22Rv1 (cell line): ENCODE measurements around the gene C10orf62.

Experiments
- H3K27ac ChIP-seq: fragments of 450-650 bp; 2 replicates; pipeline ENCODE4 v1.5.1; 2017
- CTCF ChIP-seq: fragments of 450-650 bp; IDR thresholded peaks from 2 replicates; pipeline ENCODE4 v1.5.1; 2017; ENCODE audit warnings: mild to moderate bottlenecking
- ZFX ChIP-seq: fragments of 450-650 bp; IDR thresholded peaks from 2 replicates; pipeline ENCODE4 v1.6.1; 2017; ENCODE audit warnings: antibody characterized with exemption, borderline replicate concordance

The C10orf62 gene

GRCh38 chr10:97563337-97563736, 26.2 kb upstream of the C10orf62 start:
- TF ChIP-seq ZFX (no peak), CTCF (no peak)
- H3K27ac ChIP-seq, result no peak overlapping the region

GRCh38 chr10:97564776-97565175, 24.7 kb upstream of the C10orf62 start:
- no peak for TF ChIP-seq ZFX
- TF ChIP-seq CTCF, result no peak
- no peak overlapping the region for H3K27ac ChIP-seq

- H3K27ac ChIP-seq, result no peak overlapping the region
These were observed 23.1 kb upstream of the C10orf62 start for GRCh38 chr10:97566336-97566996.

GRCh38 chr10:97567891-97568290, 21.6 kb upstream of the C10orf62 start:
- TF ChIP-seq ZFX (no peak), CTCF (no peak)
- no peak overlapping the region for H3K27ac ChIP-seq

More at GRCh38 chr10:97566336-97566996, 23.1 kb upstream of the C10orf62 start:
- TF ChIP-seq ZFX (no peak), CTCF (no peak)

GRCh38 chr10:97570146-97570788, 19.3 kb upstream of the C10orf62 start:
- H3K27ac ChIP-seq, result no peak overlapping the region
- no peak for TF ChIP-seq CTCF
- no peak for TF ChIP-seq ZFX

GRCh38 chr10:97570789-97571471, 18.6 kb upstream of the C10orf62 start:
- no peak for TF ChIP-seq ZFX
- TF ChIP-seq CTCF, result no peak
- H3K27ac ChIP-seq, result no peak overlapping the region

GRCh38 chr10:97571622-97572021, 17.9 kb upstream of the C10orf62 start:
- no peak overlapping the region for H3K27ac ChIP-seq
- no peak for TF ChIP-seq ZFX
- TF ChIP-seq CTCF, result no peak
